Measurements from ENCODE around the gene COX8A.

- TF ChIP-seq POLR2AphosphoS5 (IDR thresholded peaks at IDR 0.05; ENCODE audit: borderline replicate concordance, low read depth, low read length): no peak
- no peak for TF ChIP-seq EZH2 (IDR thresholded peaks at IDR 0.05)
- no peak for TF ChIP-seq FOXP2 (optimal IDR thresholded peaks at IDR 0.05; ENCODE audit: control extremely low read depth, extremely low read length, insufficient read depth)
Observed at GRCh38 chr11:63978551-63979239, 4.3 kb downstream of the COX8A start.

All from SK-N-MC (cell line).